H9 (cell line): ENCODE results near the gene NEK7. TPM values are rescaled to one million over a fixed set of nuclear protein-coding genes. Genes with fewer than 3 reads are reported as not detected.

Experiments
- DNase-seq: peaks from one replicate; pipeline ENCODE4 v3.0.0-alpha.2; 2017
- H2AFZ ChIP-seq: one replicate; pipeline ENCODE4 v1.6.1; 2013; ENCODE audit warnings: mild to moderate bottlenecking, low read length, control low read depth, moderate library complexity
- H2AK5ac ChIP-seq: 2 replicates; pipeline ENCODE4 v1.6.1; 2013; ENCODE audit warnings: low read length, control low read depth, mixed read lengths; ENCODE audit not compliant: insufficient read length
- H2BK120ac ChIP-seq: one replicate; pipeline ENCODE4 v1.6.1; 2013; ENCODE audit warnings: low read depth, mild to moderate bottlenecking, low read length, control low read depth, inconsistent platforms; ENCODE audit not compliant: poor library complexity, severe bottlenecking
- H2BK12ac ChIP-seq: 2 replicates; pipeline ENCODE4 v1.6.1; 2013; ENCODE audit warnings: low read length, control low read depth, mixed read lengths, low read depth; ENCODE audit not compliant: insufficient read length
- H2BK15ac ChIP-seq: 2 replicates; pipeline ENCODE4 v1.6.1; 2013; ENCODE audit warnings: low read depth, low read length, control low read depth
- H2BK20ac ChIP-seq: one replicate; pipeline ENCODE4 v1.6.1; 2013; ENCODE audit warnings: low read depth, mild to moderate bottlenecking, low read length, control low read depth, inconsistent platforms; ENCODE audit not compliant: poor library complexity, severe bottlenecking
- H2BK5ac ChIP-seq: 2 replicates; pipeline ENCODE4 v1.6.1; 2013; ENCODE audit warnings: low read length, control low read depth, mixed read lengths; ENCODE audit not compliant: insufficient read length
- H3K14ac ChIP-seq: 2 replicates; pipeline ENCODE4 v1.6.1; 2013; ENCODE audit warnings: low read length, control low read depth; ENCODE audit not compliant: insufficient read depth
- H3K18ac ChIP-seq: 2 replicates; pipeline ENCODE4 v1.6.1; 2013; ENCODE audit warnings: low read depth, mild to moderate bottlenecking, mixed read lengths, low read length, control low read depth; ENCODE audit not compliant: insufficient read length
- H3K23ac ChIP-seq: 2 replicates; pipeline ENCODE4 v1.6.1; 2013; ENCODE audit warnings: low read length, control low read depth, mixed read lengths, low read depth; ENCODE audit not compliant: insufficient read length
- H3K23me2 ChIP-seq: 2 replicates; pipeline ENCODE4 v1.6.1; 2013; ENCODE audit warnings: low read depth, mild to moderate bottlenecking, mixed read lengths, low read length, control low read depth; ENCODE audit not compliant: insufficient read length, poor library complexity, severe bottlenecking
- H3K27ac ChIP-seq: 2 replicates; pipeline ENCODE4 v1.5.1; 2013; ENCODE audit warnings: low read length, control low read depth, mixed read lengths, low read depth; ENCODE audit not compliant: insufficient read length
- H3K27me3 ChIP-seq: 2 replicates; pipeline ENCODE4 v1.6.1; 2013; ENCODE audit warnings: low read length, control low read depth, inconsistent platforms; ENCODE audit not compliant: insufficient read depth
- H3K4ac ChIP-seq: 2 replicates; pipeline ENCODE4 v1.6.1; 2013; ENCODE audit warnings: low read depth, mild to moderate bottlenecking, control low read depth, inconsistent platforms, low read length, moderate library complexity
- H3K4me1 ChIP-seq: 2 replicates; pipeline ENCODE4 v1.6.1; 2013; ENCODE audit warnings: low read length, control low read depth, inconsistent platforms; ENCODE audit not compliant: insufficient read depth
- H3K4me2 ChIP-seq: 2 replicates; pipeline ENCODE4 v1.6.1; 2013; ENCODE audit warnings: low read length, control low read depth, mixed read lengths; ENCODE audit not compliant: insufficient read length, insufficient read depth
- H3K56ac ChIP-seq: 2 replicates; pipeline ENCODE4 v1.6.1; 2013; ENCODE audit warnings: low read depth, mild to moderate bottlenecking, mixed read lengths, low read length, control low read depth; ENCODE audit not compliant: insufficient read length
- H3K79me1 ChIP-seq: 2 replicates; pipeline ENCODE4 v1.6.1; 2013; ENCODE audit warnings: low read depth, mild to moderate bottlenecking, moderate library complexity, low read length, control low read depth, inconsistent platforms; ENCODE audit not compliant: insufficient read depth, poor library complexity, severe bottlenecking
- H3K79me2 ChIP-seq: 2 replicates; pipeline ENCODE4 v1.6.1; 2013; ENCODE audit warnings: low read length, control low read depth, inconsistent platforms; ENCODE audit not compliant: insufficient read depth
- H3K9ac ChIP-seq: 2 replicates; pipeline ENCODE4 v1.6.1; 2013; ENCODE audit warnings: low read length, control low read depth, mixed read lengths; ENCODE audit not compliant: insufficient read length; ENCODE audit errors: extremely low read depth
- H3K9me3 ChIP-seq: one replicate; pipeline ENCODE4 v1.6.1; 2013; ENCODE audit warnings: low read depth, low read length, inconsistent platforms; ENCODE audit not compliant: control insufficient read depth
- H3T11ph ChIP-seq: one replicate; pipeline ENCODE4 v1.6.1; 2013; ENCODE audit warnings: mild to moderate bottlenecking, low read length, control low read depth, inconsistent platforms
- H4K20me1 ChIP-seq: one replicate; pipeline ENCODE4 v1.6.1; 2013; ENCODE audit not compliant: control insufficient read depth, insufficient read length, insufficient read depth
- H4K5ac ChIP-seq: 2 replicates; pipeline ENCODE4 v1.6.1; 2013; ENCODE audit warnings: low read depth, mild to moderate bottlenecking, mixed read lengths, low read length, control low read depth; ENCODE audit not compliant: insufficient read length
- H4K8ac ChIP-seq: replicated peaks from 2 replicates; pipeline ENCODE4 v1.6.1; 2013; ENCODE audit warnings: low read length, control low read depth, mixed read lengths, low read depth; ENCODE audit not compliant: insufficient read length
- H4K91ac ChIP-seq: 2 replicates; pipeline ENCODE4 v1.6.1; 2013; ENCODE audit warnings: low read depth, mild to moderate bottlenecking, moderate library complexity, mixed read lengths, low read length, control low read depth; ENCODE audit not compliant: insufficient read length
- H3K27ac Mint-ChIP-seq, 3 experiments: 2 replicates in 2 of 3; 3 replicates in 1 of 3; pipeline ENCODE4 v1.8.0; 2020 to 2021; ENCODE audit warnings: mixed read lengths in 3 of 3, mild to moderate bottlenecking in 1 of 3, moderate library complexity in 1 of 3
- H3K27me3 Mint-ChIP-seq: 2 replicates; pipeline ENCODE4 v1.8.0; 2021; ENCODE audit warnings: low read depth, mild to moderate bottlenecking, moderate library complexity, mixed read lengths
- H3K36me3 Mint-ChIP-seq, 3 experiments: 2 replicates in 2 of 3; 3 replicates in 1 of 3; pipeline ENCODE4 v1.8.0; 2020 to 2021; ENCODE audit warnings: low read depth in 3 of 3, mixed read lengths in 3 of 3; ENCODE audit not compliant: insufficient read depth in 1 of 3
- H3K4me1 Mint-ChIP-seq, 2 experiments: 2 replicates each; pipeline ENCODE4 v1.8.0; 2020; ENCODE audit warnings: mixed read lengths in 2 of 2
- H3K4me3 Mint-ChIP-seq, 2 experiments: 2 replicates in 1 of 2; 3 replicates in 1 of 2; pipeline ENCODE4 v1.8.0; 2020 to 2021; ENCODE audit warnings: mild to moderate bottlenecking in 2 of 2, mixed read lengths in 2 of 2, moderate library complexity in 1 of 2
- H3K9me3 Mint-ChIP-seq, 2 experiments: 2 replicates in 1 of 2; 3 replicates in 1 of 2; pipeline ENCODE4 v1.8.0; 2020; ENCODE audit warnings: mild to moderate bottlenecking in 2 of 2, mixed read lengths in 2 of 2, moderate library complexity in 1 of 2
- WGBS: extraction: QIAGEN DNeasy Blood & Tissue Kit; methylation state at CpG from one replicate; pipeline ENCODE4 v1.1.7; 2013; ENCODE audit warnings: missing lambda C conversion rate, low lambda C conversion rate, mixed read lengths; ENCODE audit not compliant: insufficient read length; ENCODE audit errors: extremely low coverage; 5-methylcytosine and 5-hydroxymethylcytosine counted together
- total RNA-seq: library from RNA; stranded (reverse); gene quantifications from 2 replicates; pipeline ENCODE4 v1.2.1, GENCODE V29; 2021
- TF ChIP-seq, protein P1 (sequence below): fragments of 200-600 bp; sonication (generic); conservative IDR thresholded peaks from 3 replicates; pipeline ENCODE4 v1.8.0; 2021; ENCODE audit warnings: antibody characterized with exemption, mild to moderate bottlenecking

NEK7 gene
- total RNA-seq, 1 experiment from 2014 or later, result 9.6 TPM

DNA sequence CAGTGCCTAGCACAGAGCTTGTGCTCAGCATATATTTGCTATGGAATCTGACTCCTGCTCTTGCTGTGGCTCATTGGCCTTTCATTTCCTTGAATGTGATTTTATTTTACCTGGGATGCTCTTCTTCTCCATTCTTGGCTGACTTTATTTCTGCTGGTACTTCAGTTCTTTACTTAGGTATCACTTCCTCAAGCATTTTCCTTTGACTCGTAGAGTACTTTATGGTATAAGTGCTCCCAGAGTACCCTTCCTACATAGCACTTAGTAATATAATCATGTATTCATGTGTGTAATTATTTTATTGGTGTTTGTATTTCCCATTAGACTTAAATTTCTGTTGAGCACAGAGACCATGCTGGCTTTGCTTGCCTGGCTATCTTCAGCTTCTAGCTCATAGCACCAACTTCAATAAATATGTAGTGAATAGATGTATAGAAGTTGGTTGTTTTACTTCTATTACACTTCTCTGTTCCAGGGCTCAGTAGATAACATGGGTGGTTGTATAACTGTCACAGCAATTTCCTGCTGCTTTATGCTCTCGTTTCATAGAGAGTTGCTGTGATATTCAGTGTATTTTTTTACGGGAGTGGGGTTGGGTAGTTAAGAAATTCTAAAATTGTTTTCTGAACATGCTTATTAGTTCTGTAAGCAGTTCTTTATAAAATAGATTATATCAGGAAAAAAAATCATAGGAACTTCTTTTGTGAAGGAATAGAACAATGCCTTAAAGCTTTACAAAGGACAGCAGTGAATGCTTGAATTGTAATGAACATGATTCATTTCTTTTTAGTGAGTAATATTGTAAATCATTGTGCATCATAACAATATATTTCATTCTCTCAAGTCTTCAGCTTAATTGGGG, 112.2 kb downstream of the NEK7 start:
- Histone ChIP-seq H3K18ac (no peak overlapping the region), H3K79me2 (no peaks in the 10 kb centered on the region), H2AFZ (no peak overlapping the region), H3K9ac (no peak overlapping the region), H3K4me1 (no peaks in the 10 kb centered on the region; the same call in 1 of the 2 replicates), H3K9me3 (no peaks in the 10 kb centered on the region), H2BK15ac (no peak overlapping the region), H3K27ac (no peak overlapping the region), H3K27me3 (no peaks in the 10 kb centered on the region), H3K14ac (no peak overlapping the region), H4K8ac (no peak overlapping the region), H3K56ac (no peak overlapping the region), H2BK120ac (no peak overlapping the region), H2BK5ac (no peak overlapping the region), H2BK12ac (no peak overlapping the region), H4K20me1 (no peaks in the 10 kb centered on the region), H2AK5ac (no peak overlapping the region), H3K79me1 (no peaks in the 10 kb centered on the region), H2BK20ac (no peak overlapping the region), H3K23ac (no peak overlapping the region), H3K4me2 (no peak overlapping the region), H4K5ac (no peak overlapping the region), H3K23me2 (no peaks in the 10 kb centered on the region), H3K4ac (no peak overlapping the region), H4K91ac (no peak overlapping the region), H3T11ph (no peak overlapping the region)
- 100% methylated on average over 1 of the region's 3 CpGs for WGBS
- TF ChIP-seq, protein P1, sequence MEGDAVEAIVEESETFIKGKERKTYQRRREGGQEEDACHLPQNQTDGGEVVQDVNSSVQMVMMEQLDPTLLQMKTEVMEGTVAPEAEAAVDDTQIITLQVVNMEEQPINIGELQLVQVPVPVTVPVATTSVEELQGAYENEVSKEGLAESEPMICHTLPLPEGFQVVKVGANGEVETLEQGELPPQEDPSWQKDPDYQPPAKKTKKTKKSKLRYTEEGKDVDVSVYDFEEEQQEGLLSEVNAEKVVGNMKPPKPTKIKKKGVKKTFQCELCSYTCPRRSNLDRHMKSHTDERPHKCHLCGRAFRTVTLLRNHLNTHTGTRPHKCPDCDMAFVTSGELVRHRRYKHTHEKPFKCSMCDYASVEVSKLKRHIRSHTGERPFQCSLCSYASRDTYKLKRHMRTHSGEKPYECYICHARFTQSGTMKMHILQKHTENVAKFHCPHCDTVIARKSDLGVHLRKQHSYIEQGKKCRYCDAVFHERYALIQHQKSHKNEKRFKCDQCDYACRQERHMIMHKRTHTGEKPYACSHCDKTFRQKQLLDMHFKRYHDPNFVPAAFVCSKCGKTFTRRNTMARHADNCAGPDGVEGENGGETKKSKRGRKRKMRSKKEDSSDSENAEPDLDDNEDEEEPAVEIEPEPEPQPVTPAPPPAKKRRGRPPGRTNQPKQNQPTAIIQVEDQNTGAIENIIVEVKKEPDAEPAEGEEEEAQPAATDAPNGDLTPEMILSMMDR, result no peak
- Mint-ChIP-seq H3K4me3 (no peak overlapping the region), H3K36me3 (no peaks in the 10 kb centered on the region), H3K27me3 (no peaks in the 10 kb centered on the region), H3K27ac (no peak overlapping the region), H3K9me3 (no peaks in the 10 kb centered on the region), H3K4me1 (no peaks in the 10 kb centered on the region)
- DNase-seq, result no peak
